Metanephros (tissue), 1 donor: ENCODE results near the gene CCDC141. TPM values are rescaled to one million over a fixed set of nuclear protein-coding genes. Genes with fewer than 3 reads are reported as not detected.

Experiments
- total RNA-seq: library from RNA; depleted of rRNA; stranded (reverse); fragments of >200 nt; gene quantifications from one replicate; pipeline ENCODE4 v1.2.3, GENCODE V29; 2014

The CCDC141 gene
- 8.2 TPM for total RNA-seq

GRCh38 chr2:179049546-179050311 lies at the start of gene CCDC141:
CCDC141 (minus strand) TSS chr2:179050137; CDS start chr2:179049941, 196 bp downstream.

GRCh38 chr2:178807227-178808008 lies 242.5 kb downstream of the CCDC141 start, which contains the start of gene TTN:
TTN (minus strand) TSS chr2:178807423; CDS start chr2:178804642, 2,781 bp downstream.

Other genes starting within 250 kb of the CCDC141 start
- gene TTN, start 242.7 kb downstream of the CCDC141 start, total RNA-seq: 416 TPM
- gene SESTD1, start 214.7 kb upstream of the CCDC141 start, total RNA-seq: 48.3 TPM